Neural crest cell (in vitro differentiated cells): Measurements from ENCODE around the gene ARHGAP6. TPM values are rescaled to one million over a fixed set of nuclear protein-coding genes. Genes with fewer than 3 reads are reported as not detected.
"Not testable (repeated sequence)": the region's sequence is repeated elsewhere in the genome, so short reads cannot be mapped to it uniquely, and the experiment has no call there.

Source experiments
- DNase-seq: peaks from one replicate; pipeline ENCODE4 v3.0.0; 2021; ENCODE audit warnings: low read depth, mixed read lengths, low spot score
- H3K27ac Mint-ChIP-seq: one replicate; pipeline ENCODE4 v1.8.0; 2021; ENCODE audit warnings: mild to moderate bottlenecking, mixed read lengths; ENCODE audit not compliant: unreplicated experiment
- H3K27me3 Mint-ChIP-seq: 2 replicates; pipeline ENCODE4 v1.8.0; 2021; ENCODE audit warnings: low read depth, mild to moderate bottlenecking, mixed read lengths
- H3K36me3 Mint-ChIP-seq: 2 replicates; pipeline ENCODE4 v1.8.0; 2021; ENCODE audit warnings: low read depth, mild to moderate bottlenecking, mixed read lengths
- H3K4me1 Mint-ChIP-seq: 2 replicates; pipeline ENCODE4 v1.8.0; 2021; ENCODE audit warnings: mixed read lengths
- H3K4me3 Mint-ChIP-seq: one replicate; pipeline ENCODE4 v1.8.0; 2021; ENCODE audit warnings: mild to moderate bottlenecking, mixed read lengths
- H3K9me3 Mint-ChIP-seq: 2 replicates; pipeline ENCODE4 v1.8.0; 2021; ENCODE audit warnings: mixed read lengths
- CTCF ChIP-seq: fragments of 200-600 bp; sonication (generic); conservative IDR thresholded peaks from 2 replicates; pipeline ENCODE4 v1.5.0; 2021; ENCODE audit warnings: antibody characterized with exemption, mild to moderate bottlenecking
- total RNA-seq: library from RNA; stranded (reverse); gene quantifications from 2 replicates; pipeline ENCODE4 v1.2.1, GENCODE V29; 2021

ARHGAP6 gene
- total RNA-seq, 1 donor from 2014 or later, result 2.7 TPM

GRCh38 chrX:11531226-11531625 lies 134.5 kb downstream of the ARHGAP6 start:
- Mint-ChIP-seq H3K4me1 (no peaks in the 10 kb centered on the region), H3K27ac (no peak overlapping the region), H3K9me3 (no peaks in the 10 kb centered on the region), H3K36me3 (no peaks in the 10 kb centered on the region), H3K27me3 (no peaks in the 10 kb centered on the region), H3K4me3 (no peak overlapping the region)
- TF ChIP-seq CTCF, result peak; percentile 59
- DNase-seq, result no peak

GRCh38 chrX:11530621-11531020 lies 135.1 kb downstream of the ARHGAP6 start:
- Mint-ChIP-seq H3K4me1 (no peaks in the 10 kb centered on the region), H3K4me3 (no peak overlapping the region), H3K9me3 (no peaks in the 10 kb centered on the region), H3K27ac (no peak overlapping the region), H3K27me3 (no peaks in the 10 kb centered on the region), H3K36me3 (no peaks in the 10 kb centered on the region)
- no peak for TF ChIP-seq CTCF
- DNase-seq, result no peak

GRCh38 chrX:11528623-11529022 lies 137.1 kb downstream of the ARHGAP6 start:
- no peak for DNase-seq
- H3K27me3 Mint-ChIP-seq, result no peaks in the 10 kb centered on the region
- no peak overlapping the region for H3K27ac Mint-ChIP-seq
- no peaks in the 10 kb centered on the region for H3K4me1 Mint-ChIP-seq
- no peaks in the 10 kb centered on the region for H3K36me3 Mint-ChIP-seq
- H3K9me3 Mint-ChIP-seq, result no peaks in the 10 kb centered on the region
- no peak overlapping the region for H3K4me3 Mint-ChIP-seq
- no peak for TF ChIP-seq CTCF

- DNase-seq, result no peak
- no peak for TF ChIP-seq CTCF
- no peaks in the 10 kb centered on the region for H3K4me1 Mint-ChIP-seq
- no peak overlapping the region for H3K27ac Mint-ChIP-seq
- H3K9me3 Mint-ChIP-seq, result peaks cover 3% of the 10 kb centered on the region
- H3K27me3 Mint-ChIP-seq, result no peaks in the 10 kb centered on the region
- no peaks in the 10 kb centered on the region for H3K36me3 Mint-ChIP-seq
- H3K4me3 Mint-ChIP-seq, result no peak overlapping the region
Observed at GRCh38 chrX:11525685-11526084, 140.0 kb downstream of the ARHGAP6 start.

GRCh38 chrX:11519234-11519633 lies 146.5 kb downstream of the ARHGAP6 start:
- H3K36me3 Mint-ChIP-seq, H3K4me3 Mint-ChIP-seq, DNase-seq, H3K27me3 Mint-ChIP-seq, H3K27ac Mint-ChIP-seq, H3K4me1 Mint-ChIP-seq: not testable (repeated sequence)
- peaks cover 12% of the 10 kb centered on the region for H3K9me3 Mint-ChIP-seq

GRCh38 chrX:11509786-11510185 lies 155.9 kb downstream of the ARHGAP6 start:
- Mint-ChIP-seq H3K36me3 (no peaks in the 10 kb centered on the region), H3K9me3 (peaks cover 24% of the 10 kb centered on the region), H3K27ac (no peak overlapping the region), H3K4me1 (no peaks in the 10 kb centered on the region), H3K4me3 (no peak overlapping the region), H3K27me3 (no peaks in the 10 kb centered on the region)
- no peak for DNase-seq
- TF ChIP-seq CTCF, result no peak
